ENCODE results near the gene BRD4.

BRD4 gene

GRCh38 chr19:15280048-15280725 lies 52.2 kb downstream of the BRD4 start:
- H3K4me1 Mint-ChIP-seq (ENCODE audit: low read depth), result peaks cover 95% of the 10 kb centered on the region

GRCh38 chr19:15279326-15279904 lies 52.9 kb downstream of the BRD4 start:
- H3K4me3 Mint-ChIP-seq, result peak overlapping the region; percentile 69
- H3K27ac Mint-ChIP-seq, result peak overlapping the region; percentile 87
- H3K4me1 Mint-ChIP-seq (ENCODE audit: low read depth), result peaks cover 89% of the 10 kb centered on the region
- H3K9me3 Mint-ChIP-seq (ENCODE audit: low read depth), result no peaks in the 10 kb centered on the region
- peaks cover 2% of the 10 kb centered on the region for H3K36me3 Mint-ChIP-seq
- no peaks in the 10 kb centered on the region for H3K27me3 Mint-ChIP-seq

More at GRCh38 chr19:15280048-15280725, 52.2 kb downstream of the BRD4 start:
- H3K9me3 Mint-ChIP-seq (ENCODE audit: low read depth), result no peaks in the 10 kb centered on the region
- no peaks in the 10 kb centered on the region for H3K27me3 Mint-ChIP-seq
- peak overlapping the region; percentile 64 for H3K27ac Mint-ChIP-seq
- peaks cover 2% of the 10 kb centered on the region for H3K36me3 Mint-ChIP-seq
- H3K4me3 Mint-ChIP-seq, result peak overlapping the region; percentile 13

GRCh38 chr19:15276620-15277215 lies 55.6 kb downstream of the BRD4 start:
- H3K4me3 Mint-ChIP-seq, result peak overlapping the region; percentile 5
- H3K36me3 Mint-ChIP-seq, result no peaks in the 10 kb centered on the region

GRCh38 chr19:15274477-15274876 lies 57.9 kb downstream of the BRD4 start:
- Mint-ChIP-seq H3K27me3 (no peaks in the 10 kb centered on the region), H3K36me3 (peaks cover 2% of the 10 kb centered on the region), H3K27ac (peak overlapping the region; percentile 36), H3K4me1 (ENCODE audit: low read depth) (peaks cover 73% of the 10 kb centered on the region), H3K9me3 (ENCODE audit: low read depth) (no peaks in the 10 kb centered on the region), H3K4me3 (no peak overlapping the region)

More at GRCh38 chr19:15276620-15277215, 55.6 kb downstream of the BRD4 start:
- H3K4me1 Mint-ChIP-seq (ENCODE audit: low read depth), result peaks cover 82% of the 10 kb centered on the region
- H3K9me3 Mint-ChIP-seq (ENCODE audit: low read depth), result no peaks in the 10 kb centered on the region
- H3K27me3 Mint-ChIP-seq, result no peaks in the 10 kb centered on the region
- H3K27ac Mint-ChIP-seq, result peak overlapping the region; percentile 80

- no peaks in the 10 kb centered on the region for H3K9me3 Mint-ChIP-seq (ENCODE audit: low read depth)
- H3K36me3 Mint-ChIP-seq, result peaks cover 2% of the 10 kb centered on the region
- no peaks in the 10 kb centered on the region for H3K27me3 Mint-ChIP-seq
- peaks cover 39% of the 10 kb centered on the region for H3K4me1 Mint-ChIP-seq (ENCODE audit: low read depth)
- no peak overlapping the region for H3K4me3 Mint-ChIP-seq
- H3K27ac Mint-ChIP-seq, result peak overlapping the region; percentile 67
These were observed 62.5 kb downstream of the BRD4 start for GRCh38 chr19:15269806-15270205.

GRCh38 chr19:15268928-15269253 lies 63.4 kb downstream of the BRD4 start:
- H3K27ac Mint-ChIP-seq, result peak overlapping the region; percentile 51
- peaks cover 2% of the 10 kb centered on the region for H3K36me3 Mint-ChIP-seq
- no peak overlapping the region for H3K4me3 Mint-ChIP-seq
- H3K9me3 Mint-ChIP-seq (ENCODE audit: low read depth), result no peaks in the 10 kb centered on the region
- peaks cover 33% of the 10 kb centered on the region for H3K4me1 Mint-ChIP-seq (ENCODE audit: low read depth)
- no peaks in the 10 kb centered on the region for H3K27me3 Mint-ChIP-seq

- H3K36me3 Mint-ChIP-seq, result peaks cover 2% of the 10 kb centered on the region
- H3K27ac Mint-ChIP-seq, result peak overlapping the region; percentile 72
- peaks cover 29% of the 10 kb centered on the region for H3K4me1 Mint-ChIP-seq (ENCODE audit: low read depth)
- no peaks in the 10 kb centered on the region for H3K27me3 Mint-ChIP-seq
- no peak overlapping the region for H3K4me3 Mint-ChIP-seq
- no peaks in the 10 kb centered on the region for H3K9me3 Mint-ChIP-seq (ENCODE audit: low read depth)
These were observed 64.0 kb downstream of the BRD4 start for GRCh38 chr19:15268192-15268927.

GRCh38 chr19:15266683-15267082 lies 65.7 kb downstream of the BRD4 start:
- Mint-ChIP-seq H3K27me3 (no peaks in the 10 kb centered on the region), H3K27ac (no peak overlapping the region), H3K4me1 (ENCODE audit: low read depth) (peaks cover 18% of the 10 kb centered on the region), H3K9me3 (ENCODE audit: low read depth) (no peaks in the 10 kb centered on the region), H3K36me3 (peaks cover 2% of the 10 kb centered on the region), H3K4me3 (no peak overlapping the region)

- Mint-ChIP-seq H3K9me3 (ENCODE audit: low read depth) (no peaks in the 10 kb centered on the region), H3K27ac (no peak overlapping the region), H3K4me3 (no peak overlapping the region), H3K27me3 (no peaks in the 10 kb centered on the region), H3K36me3 (peaks cover under 1% of the 10 kb centered on the region), H3K4me1 (ENCODE audit: low read depth) (peaks cover 10% of the 10 kb centered on the region)
These were observed 66.5 kb downstream of the BRD4 start for GRCh38 chr19:15265850-15266248.

- no peaks in the 10 kb centered on the region for H3K27me3 Mint-ChIP-seq
- H3K4me3 Mint-ChIP-seq, result no peak overlapping the region
- H3K4me1 Mint-ChIP-seq (ENCODE audit: low read depth), result peaks cover 8% of the 10 kb centered on the region
- no peak overlapping the region for H3K27ac Mint-ChIP-seq
- no peaks in the 10 kb centered on the region for H3K9me3 Mint-ChIP-seq (ENCODE audit: low read depth)
- peaks cover 3% of the 10 kb centered on the region for H3K36me3 Mint-ChIP-seq
These were observed 67.0 kb downstream of the BRD4 start for GRCh38 chr19:15265214-15265849.

GRCh38 chr19:15264933-15265206 lies 67.5 kb downstream of the BRD4 start:
- Mint-ChIP-seq H3K4me1 (ENCODE audit: low read depth) (peaks cover 8% of the 10 kb centered on the region), H3K36me3 (peaks cover 3% of the 10 kb centered on the region), H3K4me3 (no peak overlapping the region), H3K27me3 (no peaks in the 10 kb centered on the region), H3K27ac (no peak overlapping the region), H3K9me3 (ENCODE audit: low read depth) (no peaks in the 10 kb centered on the region)

GRCh38 chr19:15264061-15264932 lies 68.0 kb downstream of the BRD4 start:
- Mint-ChIP-seq H3K9me3 (ENCODE audit: low read depth) (no peaks in the 10 kb centered on the region), H3K27me3 (no peaks in the 10 kb centered on the region), H3K4me3 (no peak overlapping the region), H3K27ac (no peak overlapping the region), H3K4me1 (ENCODE audit: low read depth) (peaks cover 5% of the 10 kb centered on the region), H3K36me3 (peaks cover 3% of the 10 kb centered on the region)

GRCh38 chr19:15263361-15263985 lies 68.9 kb downstream of the BRD4 start:
- peaks cover 3% of the 10 kb centered on the region for H3K36me3 Mint-ChIP-seq

GRCh38 chr19:15262011-15262410 lies 70.3 kb downstream of the BRD4 start:
- Mint-ChIP-seq H3K9me3 (ENCODE audit: low read depth) (no peaks in the 10 kb centered on the region), H3K27me3 (no peaks in the 10 kb centered on the region), H3K36me3 (peaks cover 3% of the 10 kb centered on the region), H3K4me1 (ENCODE audit: low read depth) (no peaks in the 10 kb centered on the region), H3K27ac (no peak overlapping the region), H3K4me3 (no peak overlapping the region)

More at GRCh38 chr19:15263361-15263985, 68.9 kb downstream of the BRD4 start:
- Mint-ChIP-seq H3K27ac (no peak overlapping the region), H3K4me1 (ENCODE audit: low read depth) (peaks cover 4% of the 10 kb centered on the region), H3K9me3 (ENCODE audit: low read depth) (no peaks in the 10 kb centered on the region), H3K27me3 (no peaks in the 10 kb centered on the region), H3K4me3 (no peak overlapping the region)
